ENCODE results near the gene CADM1.

CADM1 gene

DNA sequence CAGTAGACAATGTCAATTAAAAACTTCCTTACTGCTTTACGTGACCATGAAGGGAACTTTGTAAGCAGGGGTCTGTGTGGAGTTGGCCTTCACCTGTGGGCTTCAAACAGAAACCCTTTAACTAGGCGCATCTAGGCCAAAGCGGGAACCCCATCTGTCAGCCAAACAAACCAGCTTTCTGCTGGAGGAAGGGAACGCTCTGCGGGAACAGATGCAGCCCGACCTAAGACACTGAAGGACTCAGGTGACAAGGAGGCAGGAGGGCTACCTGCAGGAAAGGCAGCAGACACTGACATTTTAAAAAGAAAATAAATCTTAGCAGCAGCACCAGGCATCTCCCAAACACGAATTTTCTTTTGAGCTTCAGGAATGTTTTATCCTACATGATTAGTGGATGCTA, 78.4 kb downstream of the CADM1 start:
- no peaks in the 10 kb centered on the region for H3K9me3 ChIP-seq (ENCODE audit: control insufficient read depth, low read length)
- peaks cover 5% of the 10 kb centered on the region for H3K4me1 ChIP-seq (ENCODE audit: control insufficient read depth, insufficient read depth, low read length)
- H3K27me3 ChIP-seq (ENCODE audit: control insufficient read depth, insufficient read depth, low read length, poor library complexity, severe bottlenecking): no peaks in the 10 kb centered on the region
- H3K36me3 ChIP-seq (ENCODE audit: control insufficient read depth, insufficient read depth, low read length): no peaks in the 10 kb centered on the region
- H3K4me3 ChIP-seq (ENCODE audit: insufficient read depth, low read depth, low read length): no peak overlapping the region
- 86 to 90% methylated on average over 6 to 7 of the region's 7 CpGs for WGBS, 2 experiments
- no peak overlapping the region for H3K27ac ChIP-seq (ENCODE audit: insufficient read depth, low read depth, low read length, poor library complexity, severe bottlenecking)

DNA sequence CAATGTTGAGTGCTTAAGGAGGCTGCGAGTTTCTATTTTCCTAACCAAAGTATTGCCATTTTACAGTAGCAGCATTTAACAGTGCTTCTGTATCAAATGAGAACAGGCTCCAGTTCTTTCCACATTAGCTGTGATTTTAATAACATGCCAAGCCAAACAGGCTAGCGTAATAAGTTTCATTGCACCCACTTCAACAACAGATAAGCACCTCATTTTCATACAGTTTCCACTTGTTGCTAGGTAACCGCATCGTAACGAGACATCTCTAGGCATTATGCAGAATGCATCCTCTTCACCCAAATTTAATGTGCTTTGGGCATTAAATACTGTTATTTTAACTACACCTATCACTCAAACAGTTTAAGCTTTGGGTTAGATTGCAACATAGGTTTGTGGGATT, 79.0 kb downstream of the CADM1 start:
- 95 to 98% methylated on average over 5 of the region's 5 CpGs for WGBS, 2 experiments
- H3K27ac ChIP-seq (ENCODE audit: insufficient read depth, low read depth, low read length, poor library complexity, severe bottlenecking): no peak overlapping the region
- H3K4me1 ChIP-seq (ENCODE audit: control insufficient read depth, insufficient read depth, low read length): peaks cover 5% of the 10 kb centered on the region
- no peaks in the 10 kb centered on the region for H3K27me3 ChIP-seq (ENCODE audit: control insufficient read depth, insufficient read depth, low read length, poor library complexity, severe bottlenecking)
- no peaks in the 10 kb centered on the region for H3K36me3 ChIP-seq (ENCODE audit: control insufficient read depth, insufficient read depth, low read length)
- H3K4me3 ChIP-seq (ENCODE audit: insufficient read depth, low read depth, low read length): no peak overlapping the region
- no peaks in the 10 kb centered on the region for H3K9me3 ChIP-seq (ENCODE audit: control insufficient read depth, low read length)

DNA sequence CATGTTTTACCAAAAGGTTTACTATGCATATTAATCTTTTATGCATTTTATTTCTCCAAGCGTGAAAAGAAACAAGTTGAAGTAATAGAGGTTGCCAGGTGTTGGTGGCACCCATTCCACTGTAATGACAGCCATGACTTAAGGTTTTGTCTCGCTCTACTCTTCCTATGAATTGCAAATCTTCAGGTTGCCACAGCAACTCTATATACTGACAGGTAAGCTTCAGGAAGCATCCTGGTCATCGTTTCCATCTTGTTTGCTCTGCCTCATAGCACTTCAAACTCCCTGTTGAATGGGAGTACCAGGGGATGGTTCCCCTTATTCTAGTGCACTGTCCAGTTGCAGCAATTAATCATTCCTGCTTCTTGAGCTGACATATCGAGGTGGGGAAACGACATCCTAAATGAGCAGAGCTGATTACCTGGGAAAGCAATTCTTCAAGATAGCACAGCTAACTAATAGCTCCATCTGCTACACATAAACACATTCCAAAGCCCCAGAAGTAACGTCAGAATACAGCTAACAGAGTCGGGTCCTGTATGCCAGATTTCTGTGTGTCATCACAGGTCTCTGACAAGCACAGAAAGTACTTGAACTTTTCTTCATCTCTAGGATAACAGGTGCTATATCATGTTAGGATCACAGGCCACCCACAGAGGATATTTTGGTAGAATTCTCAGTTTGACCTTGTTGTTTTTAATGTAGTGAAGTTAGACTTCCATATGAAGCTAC, 80.3 kb downstream of the CADM1 start:
- H3K4me3 ChIP-seq (ENCODE audit: insufficient read depth, low read depth, low read length): no peak overlapping the region
- peaks cover 5% of the 10 kb centered on the region for H3K4me1 ChIP-seq (ENCODE audit: control insufficient read depth, insufficient read depth, low read length)
- no peak overlapping the region for H3K27ac ChIP-seq (ENCODE audit: insufficient read depth, low read depth, low read length, poor library complexity, severe bottlenecking)
- 84 to 89% methylated on average over 7 of the region's 7 CpGs for WGBS, 2 experiments
- H3K27me3 ChIP-seq (ENCODE audit: control insufficient read depth, insufficient read depth, low read length, poor library complexity, severe bottlenecking): no peaks in the 10 kb centered on the region
- H3K36me3 ChIP-seq (ENCODE audit: control insufficient read depth, insufficient read depth, low read length): no peaks in the 10 kb centered on the region
- no peaks in the 10 kb centered on the region for H3K9me3 ChIP-seq (ENCODE audit: control insufficient read depth, low read length)

DNA sequence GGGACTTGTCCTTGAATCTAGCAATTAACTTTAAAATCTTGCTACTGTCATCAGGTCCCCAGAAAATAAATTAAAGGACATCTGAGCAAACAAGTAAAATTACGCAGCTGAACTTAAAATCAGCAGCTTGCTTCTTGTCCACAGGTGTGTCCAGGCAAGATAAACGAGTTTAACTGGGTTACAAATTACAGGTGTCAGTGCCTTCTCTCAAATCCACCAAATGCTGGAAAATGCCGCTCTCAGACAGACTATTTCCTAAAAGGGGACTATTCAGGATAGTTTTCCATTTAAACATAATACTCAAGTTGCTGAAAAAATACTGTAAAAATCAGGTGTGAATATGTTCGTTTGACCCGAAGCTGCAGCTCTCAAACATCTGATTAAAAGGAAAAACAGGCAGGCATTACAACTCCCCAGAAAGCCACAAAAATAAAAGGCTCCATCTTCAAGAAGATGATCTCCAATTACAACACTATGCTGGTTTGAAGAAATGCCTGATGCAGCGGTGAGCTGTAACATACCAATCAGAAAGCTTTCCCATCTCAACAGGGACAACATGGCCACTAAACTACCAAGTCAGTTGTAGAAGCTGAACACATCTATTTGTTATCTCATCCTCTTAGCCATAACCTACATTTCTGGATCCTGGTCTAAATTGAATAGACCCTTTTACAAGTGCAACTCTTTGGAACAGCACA, 82.1 kb downstream of the CADM1 start:
- Histone ChIP-seq H3K27ac (ENCODE audit: insufficient read depth, low read depth, low read length, poor library complexity, severe bottlenecking) (no peak overlapping the region), H3K4me3 (ENCODE audit: insufficient read depth, low read depth, low read length) (no peak overlapping the region), H3K36me3 (ENCODE audit: control insufficient read depth, insufficient read depth, low read length) (no peaks in the 10 kb centered on the region), H3K9me3 (ENCODE audit: control insufficient read depth, low read length) (no peaks in the 10 kb centered on the region), H3K27me3 (ENCODE audit: control insufficient read depth, insufficient read depth, low read length, poor library complexity, severe bottlenecking) (no peaks in the 10 kb centered on the region), H3K4me1 (ENCODE audit: control insufficient read depth, insufficient read depth, low read length) (peaks cover 5% of the 10 kb centered on the region)
- 86 to 87% methylated on average over 6 of the region's 6 CpGs for WGBS, 2 experiments

GRCh38 chr11:115421352-115421991, 82.7 kb downstream of the CADM1 start:
- peaks cover 5% of the 10 kb centered on the region for H3K4me1 ChIP-seq (ENCODE audit: control insufficient read depth, insufficient read depth, low read length)
- H3K4me3 ChIP-seq (ENCODE audit: insufficient read depth, low read depth, low read length): no peak overlapping the region
- whole genome bisulfite sequencing, 2 experiments: 92 to 95% methylated on average over 9 of the region's 9 CpGs
- H3K27me3 ChIP-seq (ENCODE audit: control insufficient read depth, insufficient read depth, low read length, poor library complexity, severe bottlenecking): no peaks in the 10 kb centered on the region
- H3K36me3 ChIP-seq (ENCODE audit: control insufficient read depth, insufficient read depth, low read length): no peaks in the 10 kb centered on the region
- H3K27ac ChIP-seq (ENCODE audit: insufficient read depth, low read depth, low read length, poor library complexity, severe bottlenecking): no peak overlapping the region
- no peaks in the 10 kb centered on the region for H3K9me3 ChIP-seq (ENCODE audit: control insufficient read depth, low read length)

DNA sequence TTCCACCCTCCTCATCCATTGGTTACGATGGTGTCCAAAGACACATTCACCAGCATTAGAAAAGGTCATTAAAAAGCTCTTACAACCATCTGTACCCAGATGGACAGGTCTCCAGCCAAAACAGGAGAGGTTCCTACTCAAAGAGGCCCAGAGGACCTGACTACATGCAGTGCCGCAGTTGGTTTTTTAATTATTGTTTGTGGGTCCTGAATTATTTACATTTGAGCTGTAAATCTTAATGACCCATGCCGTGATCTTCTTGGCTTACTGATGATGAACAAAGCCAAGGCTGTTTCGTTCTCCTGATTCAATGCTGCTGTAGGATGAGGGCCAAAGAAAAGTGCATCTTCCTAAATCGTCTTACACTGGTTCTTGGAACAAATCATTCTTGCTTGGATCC, 83.7 kb downstream of the CADM1 start:
- Histone ChIP-seq H3K27me3 (ENCODE audit: control insufficient read depth, insufficient read depth, low read length, poor library complexity, severe bottlenecking) (no peaks in the 10 kb centered on the region), H3K9me3 (ENCODE audit: control insufficient read depth, low read length) (no peaks in the 10 kb centered on the region), H3K36me3 (ENCODE audit: control insufficient read depth, insufficient read depth, low read length) (no peaks in the 10 kb centered on the region), H3K4me3 (ENCODE audit: insufficient read depth, low read depth, low read length) (no peak overlapping the region), H3K4me1 (ENCODE audit: control insufficient read depth, insufficient read depth, low read length) (peaks cover 5% of the 10 kb centered on the region), H3K27ac (ENCODE audit: insufficient read depth, low read depth, low read length, poor library complexity, severe bottlenecking) (no peak overlapping the region)
- WGBS, 2 experiments: 95 to 99% methylated on average over 5 of the region's 5 CpGs

- no peaks in the 10 kb centered on the region for H3K9me3 ChIP-seq (ENCODE audit: control insufficient read depth, low read length)
- no peaks in the 10 kb centered on the region for H3K27me3 ChIP-seq (ENCODE audit: control insufficient read depth, insufficient read depth, low read length, poor library complexity, severe bottlenecking)
- no peaks in the 10 kb centered on the region for H3K36me3 ChIP-seq (ENCODE audit: control insufficient read depth, insufficient read depth, low read length)
- no peak overlapping the region for H3K4me3 ChIP-seq (ENCODE audit: insufficient read depth, low read depth, low read length)
- no peak overlapping the region for H3K27ac ChIP-seq (ENCODE audit: insufficient read depth, low read depth, low read length, poor library complexity, severe bottlenecking)
- H3K4me1 ChIP-seq (ENCODE audit: control insufficient read depth, insufficient read depth, low read length): peaks cover 5% of the 10 kb centered on the region
- 100% methylated on average over 1 of the region's 1 CpG; no CpG with 5 or more reads in 1 of the 2 experiments for WGBS, 2 experiments
These were observed 85.6 kb downstream of the CADM1 start for GRCh38 chr11:115418626-115419025.

DNA sequence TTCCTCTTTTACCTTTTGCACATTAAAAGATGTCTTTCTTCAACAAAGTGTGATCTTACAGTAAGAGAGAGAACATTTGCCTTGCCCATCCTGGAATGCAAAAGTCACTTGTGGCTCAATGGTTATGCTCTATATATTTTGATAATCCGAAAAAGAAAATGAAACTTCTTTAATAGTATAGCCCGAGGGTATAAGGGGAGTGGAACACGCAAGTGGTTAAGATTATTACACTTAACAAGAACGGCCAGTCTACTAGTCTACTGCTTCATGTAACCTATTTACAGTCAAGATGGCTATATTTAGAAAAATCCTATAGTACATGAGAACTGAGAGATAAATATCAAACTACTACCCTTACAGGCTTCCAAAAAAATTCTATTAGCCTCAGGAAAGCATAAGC, 86.1 kb downstream of the CADM1 start:
- H3K36me3 ChIP-seq (ENCODE audit: control insufficient read depth, insufficient read depth, low read length): no peaks in the 10 kb centered on the region
- no peaks in the 10 kb centered on the region for H3K27me3 ChIP-seq (ENCODE audit: control insufficient read depth, insufficient read depth, low read length, poor library complexity, severe bottlenecking)
- H3K4me3 ChIP-seq (ENCODE audit: insufficient read depth, low read depth, low read length): no peak overlapping the region
- H3K4me1 ChIP-seq (ENCODE audit: control insufficient read depth, insufficient read depth, low read length): peaks cover 5% of the 10 kb centered on the region
- 97 to 100% methylated on average over 3 to 4 of the region's 4 CpGs for WGBS, 2 experiments
- no peak overlapping the region for H3K27ac ChIP-seq (ENCODE audit: insufficient read depth, low read depth, low read length, poor library complexity, severe bottlenecking)
- no peaks in the 10 kb centered on the region for H3K9me3 ChIP-seq (ENCODE audit: control insufficient read depth, low read length)

- Histone ChIP-seq H3K9me3 (ENCODE audit: control insufficient read depth, low read length) (no peaks in the 10 kb centered on the region), H3K4me1 (ENCODE audit: control insufficient read depth, insufficient read depth, low read length) (peaks cover 25% of the 10 kb centered on the region), H3K27ac (ENCODE audit: insufficient read depth, low read depth, low read length, poor library complexity, severe bottlenecking) (no peak overlapping the region), H3K36me3 (ENCODE audit: control insufficient read depth, insufficient read depth, low read length) (no peaks in the 10 kb centered on the region), H3K27me3 (ENCODE audit: control insufficient read depth, insufficient read depth, low read length, poor library complexity, severe bottlenecking) (no peaks in the 10 kb centered on the region), H3K4me3 (ENCODE audit: insufficient read depth, low read depth, low read length) (no peak overlapping the region)
- 100% methylated on average over 1 of the region's 1 CpG for WGBS, 2 experiments
These were observed 93.1 kb downstream of the CADM1 start for GRCh38 chr11:115411120-115411519.

- 71 to 72% methylated on average over 4 of the region's 4 CpGs for WGBS, 2 experiments
- Histone ChIP-seq H3K36me3 (ENCODE audit: control insufficient read depth, insufficient read depth, low read length) (no peaks in the 10 kb centered on the region), H3K4me3 (ENCODE audit: insufficient read depth, low read depth, low read length) (no peak overlapping the region), H3K4me1 (ENCODE audit: control insufficient read depth, insufficient read depth, low read length) (peaks cover 25% of the 10 kb centered on the region), H3K27me3 (ENCODE audit: control insufficient read depth, insufficient read depth, low read length, poor library complexity, severe bottlenecking) (no peaks in the 10 kb centered on the region), H3K9me3 (ENCODE audit: control insufficient read depth, low read length) (no peaks in the 10 kb centered on the region), H3K27ac (ENCODE audit: insufficient read depth, low read depth, low read length, poor library complexity, severe bottlenecking) (no peak overlapping the region)
These were observed 94.5 kb downstream of the CADM1 start for GRCh38 chr11:115409691-115410220.
